HepG2 (cell line): Measurements from ENCODE around the gene PIK3R3.

ENCODE experiments used
- BHLHE40 ChIP-seq: IDR thresholded peaks from 2 replicates; pipeline ENCODE4 v1.6.1; 2011; ENCODE audit warnings: low read length, improper control_type of control experiment
- CTCF ChIP-seq: sonication (generic); formaldehyde crosslinking; IDR thresholded peaks from 2 replicates; pipeline ENCODE4 v1.5.0; 2020; ENCODE audit warnings: mild to moderate bottlenecking, missing genetic modification reagents, moderate library complexity
- EP300 ChIP-seq, 3 experiments: sonication (generic) in 1 of 3; formaldehyde crosslinking in 1 of 3; IDR thresholded peaks; 2 replicates each; pipeline versions ENCODE4 v1.5.1 to v1.6.1; 2011 to 2020; ENCODE audit warnings: low read depth in 2 of 3, low read length in 2 of 3, borderline replicate concordance in 1 of 3, improper control_type of control experiment in 1 of 3, mild to moderate bottlenecking in 1 of 3, missing genetic modification reagents in 1 of 3, moderate library complexity in 1 of 3
- FOXM1 ChIP-seq: sonication (generic); formaldehyde crosslinking; IDR thresholded peaks from 2 replicates; pipeline ENCODE4 v1.5.0; 2020; ENCODE audit warnings: missing genetic modification reagents
- MAX ChIP-seq: IDR thresholded peaks from 2 replicates; pipeline ENCODE4 v1.6.1; 2012; ENCODE audit warnings: inconsistent platforms
- NFRKB ChIP-seq: fragments of 450-650 bp; IDR thresholded peaks from 2 replicates; pipeline ENCODE4 v1.6.1; 2017
- NRL ChIP-seq: sonication (generic); formaldehyde crosslinking; IDR thresholded peaks from 2 replicates; pipeline ENCODE4 v1.5.0; 2020; ENCODE audit warnings: missing genetic modification reagents, mild to moderate bottlenecking, moderate library complexity, borderline replicate concordance
- POLR2A ChIP-seq, 2 experiments: IDR thresholded peaks; 2 replicates each; pipeline ENCODE4 v1.6.1; 2011; ENCODE audit warnings: low read depth in 2 of 2, low read length in 2 of 2, mild to moderate bottlenecking in 1 of 2, moderate library complexity in 1 of 2; ENCODE audit not compliant: insufficient read depth in 1 of 2
- SUZ12 ChIP-seq: fragments of 150-350 bp; IDR thresholded peaks from 2 replicates; pipeline ENCODE4 v1.6.1; 2014; ENCODE audit warnings: low read depth, low read length
- TEAD2 ChIP-seq: sonication (generic); formaldehyde crosslinking; IDR thresholded peaks from 2 replicates; pipeline ENCODE4 v1.9.0; 2021; ENCODE audit warnings: missing genetic modification reagents
- ZNF687 ChIP-seq: sonication (generic); formaldehyde crosslinking; IDR thresholded peaks from 2 replicates; pipeline ENCODE4 v1.5.1; 2020; ENCODE audit warnings: mild to moderate bottlenecking, missing genetic modification reagents, moderate library complexity

GRCh38 chr1:46056325-46056724 lies 76.1 kb downstream of the PIK3R3 start:
- TF ChIP-seq TEAD2 (CRISPR knock-in tag) = no peak
- TF ChIP-seq NFRKB = no peak
- no peak for TF ChIP-seq MAX
- TF ChIP-seq ZNF687 (CRISPR knock-in tag) = no peak
- no peak for TF ChIP-seq CTCF (CRISPR knock-in tag)
- no peak for TF ChIP-seq FOXM1 (CRISPR knock-in tag)
- TF ChIP-seq BHLHE40 = no peak
- TF ChIP-seq EP300 (IDR thresholded peaks at IDR 0.05; ENCODE audit: low read depth in 2 of 2, low read length in 2 of 2) = no peak
- no peak for TF ChIP-seq EP300 (CRISPR knock-in tag; IDR thresholded peaks at IDR 0.05; ENCODE audit: borderline replicate concordance)
- TF ChIP-seq POLR2A (IDR thresholded peaks at IDR 0.05; ENCODE audit: insufficient read depth in 1 of 2, low read depth in 2 of 2, low read length in 2 of 2) = no peak
- TF ChIP-seq NRL = no peak
- TF ChIP-seq SUZ12 = no peak
